IPS DF 19.7 (cell line): Measurements from ENCODE around the gene ATP5F1D.

Experiments
- DNase-seq: peaks from one replicate; pipeline ENCODE4 v3.0.0-alpha.2; 2013; ENCODE audit warnings: low read depth, low spot score

ATP5F1D gene

DNA sequence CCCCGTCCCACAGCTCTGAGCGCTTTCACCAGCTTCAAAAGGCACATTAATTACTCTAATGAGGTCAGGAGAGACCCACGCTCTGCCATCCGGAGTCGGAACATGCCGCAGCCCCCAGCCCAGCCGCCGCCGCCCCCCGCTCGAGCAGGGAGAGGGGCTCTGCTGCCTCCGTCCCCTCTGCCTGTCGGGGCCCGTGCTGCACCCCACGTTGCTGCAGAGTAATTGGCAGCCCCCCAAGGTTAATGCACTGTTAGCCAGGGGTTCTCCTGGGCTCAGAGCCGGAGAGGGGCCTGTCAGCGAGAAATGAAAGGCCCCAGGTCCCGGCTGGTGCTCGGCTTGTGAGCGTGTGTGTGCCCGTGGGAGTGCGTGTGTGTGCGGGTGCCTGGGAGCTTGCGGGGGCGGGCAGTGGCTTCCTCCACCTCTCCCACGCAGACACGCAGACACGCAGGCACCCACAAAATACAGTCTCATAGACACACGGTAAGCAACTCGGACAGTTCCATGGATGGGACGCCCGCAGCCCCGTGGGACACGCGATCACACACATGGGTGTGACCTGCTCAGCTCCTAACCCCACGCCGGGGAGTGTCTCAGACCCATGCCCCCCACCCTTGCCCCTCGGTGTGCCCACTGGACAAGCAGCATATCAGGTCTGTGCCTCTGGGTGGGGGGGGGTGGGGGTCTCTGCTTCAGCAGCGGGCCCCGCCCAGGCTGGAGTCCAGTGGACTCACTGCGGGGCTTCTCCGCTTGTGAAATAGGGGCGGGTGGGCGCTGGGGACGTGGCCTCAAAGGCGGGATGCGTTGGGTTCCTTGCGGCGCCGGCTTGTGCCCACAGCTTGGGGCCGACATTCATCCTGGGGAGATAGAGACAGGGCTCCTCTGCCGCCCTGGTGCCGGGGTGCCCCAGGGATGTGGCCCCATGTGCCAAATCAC is 39.4 kb downstream of the ATP5F1D start:
- no peak for DNase-seq

DNA sequence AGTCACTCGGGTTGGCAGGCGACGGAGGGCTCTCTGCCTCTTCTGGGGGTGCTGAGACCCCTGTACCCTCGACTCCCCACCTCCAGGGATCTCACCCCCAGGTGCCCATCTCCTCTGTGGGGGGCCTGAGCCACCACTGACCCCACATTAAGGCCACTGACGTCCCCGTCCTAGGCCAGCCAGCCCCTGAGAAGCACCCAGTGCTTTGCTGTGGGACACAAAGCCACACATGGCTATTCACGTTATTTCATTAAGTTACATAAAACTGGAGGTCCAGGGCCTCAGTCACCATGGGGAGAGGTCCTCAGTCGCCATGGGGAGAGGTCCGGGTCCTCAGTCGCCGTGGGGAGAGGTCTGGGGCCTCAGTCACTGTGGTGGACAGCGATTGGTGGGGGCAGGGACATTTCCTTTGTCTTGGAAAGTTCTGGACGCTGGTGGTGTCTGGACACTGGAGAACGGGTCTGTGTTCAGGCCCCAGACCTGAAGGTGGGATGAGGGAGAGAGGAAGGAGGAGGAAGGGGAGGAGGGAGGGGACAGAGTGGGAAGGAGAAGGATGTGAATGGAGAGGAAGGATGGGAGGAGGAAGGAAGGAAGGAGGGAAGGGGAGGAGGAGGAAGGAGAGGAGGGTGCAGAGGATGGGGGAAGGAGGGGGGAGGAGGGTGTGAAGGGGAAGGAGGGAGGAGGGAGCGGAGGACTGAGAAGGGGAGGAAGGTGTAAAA is 40.2 kb downstream of the ATP5F1D start:
- DNase-seq, result no peak

- DNase-seq, result no peak
Measured at GRCh38 chr19:1282588-1283206, 41.1 kb downstream of the ATP5F1D start.

DNA sequence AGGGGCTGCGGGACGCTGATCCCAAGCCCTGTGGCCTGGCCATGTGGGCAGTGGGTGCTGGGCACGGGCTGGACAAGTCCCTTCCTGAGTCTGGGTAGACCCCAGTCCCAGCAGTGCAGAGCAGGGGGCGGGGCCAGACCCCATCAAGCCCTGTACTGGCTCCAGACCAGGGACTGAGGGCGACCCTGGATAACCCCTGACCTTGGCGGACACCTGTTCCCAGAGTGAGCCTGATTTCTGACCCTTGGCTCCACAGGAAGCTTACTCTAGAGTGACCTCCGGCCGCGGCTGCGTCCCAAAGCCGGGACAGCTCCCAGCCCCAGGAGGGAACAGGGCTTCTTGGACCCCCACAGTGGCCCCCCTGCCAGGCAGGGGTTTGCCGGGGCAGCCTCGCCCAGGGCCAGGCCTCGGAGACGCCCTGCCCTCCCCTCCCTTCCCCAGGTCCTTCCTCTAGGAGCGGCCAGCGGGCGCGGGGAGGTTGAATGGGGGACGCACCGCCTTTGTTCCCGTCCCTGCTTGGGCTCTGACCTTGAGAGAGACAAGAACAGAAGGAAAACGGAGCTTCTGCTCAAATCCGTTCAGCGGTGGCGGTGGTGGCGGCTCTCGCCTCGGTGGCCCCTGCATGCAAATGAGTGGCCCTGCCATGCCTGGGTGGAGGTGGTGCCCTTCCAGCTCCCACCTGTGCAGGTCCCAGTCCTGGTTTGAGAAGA is 41.8 kb downstream of the ATP5F1D start:
- DNase-seq, result no peak

DNA sequence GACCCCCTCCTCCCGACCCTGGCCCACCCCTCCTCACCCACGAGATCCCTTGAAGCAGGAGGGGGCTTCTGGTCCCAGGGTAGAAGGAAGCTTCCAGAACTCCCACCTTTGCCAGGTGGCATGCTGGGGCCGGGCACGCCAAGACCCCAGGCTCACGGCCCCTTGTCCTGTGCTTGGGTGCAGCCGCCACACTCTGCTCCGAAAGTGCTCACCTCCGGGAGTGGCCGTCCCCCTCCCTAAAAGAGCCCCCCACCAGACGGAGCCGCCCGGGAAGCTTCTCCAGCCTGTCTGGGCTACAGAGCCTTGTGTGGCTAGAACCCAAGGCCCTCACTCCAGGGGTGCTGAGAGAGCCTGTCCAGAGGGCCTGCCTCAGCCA is 42.4 kb downstream of the ATP5F1D start:
- DNase-seq, result no peak

DNA sequence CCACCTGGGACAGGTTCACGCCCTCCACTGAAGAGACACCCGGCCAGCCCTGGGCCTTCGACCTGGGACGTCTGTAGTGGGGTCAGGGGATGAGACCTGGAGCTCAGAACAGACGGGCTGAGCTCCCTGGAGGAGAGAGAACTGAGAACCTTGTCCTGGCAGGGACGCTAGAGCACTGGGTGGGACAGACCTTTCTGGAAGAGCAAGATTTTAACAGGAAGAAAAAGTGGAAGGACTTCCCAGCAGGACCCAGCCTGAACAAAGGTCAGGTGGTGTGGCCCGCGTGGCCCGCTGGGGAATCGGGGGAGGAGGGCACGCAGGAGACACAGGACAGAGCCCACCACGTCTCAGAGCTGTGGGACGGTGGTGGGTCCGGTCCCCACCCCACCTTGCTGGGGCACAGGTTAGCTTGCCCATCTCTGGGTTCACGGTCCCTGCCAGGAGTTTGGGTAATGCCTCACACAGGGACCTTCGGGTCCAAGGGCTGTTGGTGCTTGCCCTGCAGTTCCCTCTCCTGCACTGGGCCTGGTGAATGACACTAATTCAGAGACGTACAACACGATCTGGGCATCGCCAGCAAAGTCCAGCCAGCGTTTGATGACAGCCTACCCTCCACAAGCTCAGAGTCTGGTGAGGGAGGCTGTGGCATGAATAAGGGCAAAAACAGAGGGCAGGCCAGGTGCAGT is 42.9 kb downstream of the ATP5F1D start:
- DNase-seq, result no peak

DNA sequence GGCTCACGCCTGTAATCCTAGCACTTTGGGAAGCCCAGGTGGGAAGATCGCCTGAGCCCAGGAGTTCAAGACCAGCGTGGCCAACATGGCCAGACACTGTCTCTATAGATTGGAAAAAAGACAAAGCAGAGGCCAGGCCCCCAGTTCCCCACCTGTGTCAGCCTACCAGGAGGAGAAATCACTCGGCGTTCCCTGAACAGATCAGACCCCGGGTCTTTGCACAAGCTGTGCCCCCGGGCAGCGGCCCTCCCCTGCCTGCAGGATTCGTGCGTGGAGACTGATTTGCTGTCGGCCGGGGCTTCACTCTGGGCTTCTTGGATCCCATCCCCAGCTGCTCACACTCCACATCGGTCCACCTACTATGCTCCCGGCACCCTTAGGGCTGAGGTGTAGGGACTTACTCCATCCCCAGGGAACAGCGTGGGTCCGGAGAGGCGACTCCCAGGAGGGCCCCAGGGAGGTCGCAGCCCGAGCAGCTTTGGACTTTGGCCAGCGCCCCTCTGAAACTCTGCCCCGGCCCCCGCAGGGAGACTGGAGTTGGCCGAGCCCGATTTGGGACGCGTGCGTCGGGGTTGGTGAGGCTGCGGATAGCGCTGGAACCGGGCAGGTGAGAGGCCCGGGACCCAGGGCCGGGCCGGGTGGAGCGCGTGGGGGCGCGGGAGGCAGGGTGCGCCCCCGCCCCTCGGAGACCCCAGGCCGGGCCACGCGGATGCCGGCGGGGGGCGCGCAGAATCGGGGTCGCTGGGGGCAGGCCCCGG is 43.6 kb downstream of the ATP5F1D start:
- no peak for DNase-seq

- DNase-seq, result no peak
Measured at GRCh38 chr19:1285737-1286360, 44.3 kb downstream of the ATP5F1D start, which contains the start of gene EFNA2. EFNA2 (plus strand) TSS chr19:1285873; CDS start chr19:1286169, 296 bp downstream.

- DNase-seq, result no peak
Measured at GRCh38 chr19:1286487-1287353, 45.2 kb downstream of the ATP5F1D start.

GRCh38 chr19:1287354-1288225 is 46.0 kb downstream of the ATP5F1D start:
- DNase-seq, result no peak

DNA sequence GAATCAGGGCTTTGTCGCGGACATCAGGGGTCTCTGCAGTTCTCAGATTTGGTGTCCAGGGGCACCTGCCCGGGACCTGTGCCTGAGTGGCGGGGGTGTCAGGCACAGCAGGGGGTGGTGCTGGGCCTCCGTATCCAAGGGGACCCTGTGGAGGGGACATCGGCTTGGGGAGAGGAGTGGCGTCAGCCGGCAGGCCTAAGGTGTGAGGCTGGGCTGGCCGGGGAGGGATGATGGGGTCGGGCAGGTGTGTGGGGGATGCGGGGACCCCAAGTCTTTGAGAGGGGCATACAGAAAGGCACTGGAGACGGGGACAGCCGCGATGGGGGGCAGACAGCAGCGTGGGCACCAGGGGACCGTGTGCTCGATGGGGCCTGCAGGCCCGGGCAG is 46.7 kb downstream of the ATP5F1D start:
- DNase-seq, result no peak

GRCh38 chr19:1288833-1289685 is 47.5 kb downstream of the ATP5F1D start:
- no peak for DNase-seq

- DNase-seq, result no peak
Measured at GRCh38 chr19:1289686-1290025, 48.1 kb downstream of the ATP5F1D start.

DNA sequence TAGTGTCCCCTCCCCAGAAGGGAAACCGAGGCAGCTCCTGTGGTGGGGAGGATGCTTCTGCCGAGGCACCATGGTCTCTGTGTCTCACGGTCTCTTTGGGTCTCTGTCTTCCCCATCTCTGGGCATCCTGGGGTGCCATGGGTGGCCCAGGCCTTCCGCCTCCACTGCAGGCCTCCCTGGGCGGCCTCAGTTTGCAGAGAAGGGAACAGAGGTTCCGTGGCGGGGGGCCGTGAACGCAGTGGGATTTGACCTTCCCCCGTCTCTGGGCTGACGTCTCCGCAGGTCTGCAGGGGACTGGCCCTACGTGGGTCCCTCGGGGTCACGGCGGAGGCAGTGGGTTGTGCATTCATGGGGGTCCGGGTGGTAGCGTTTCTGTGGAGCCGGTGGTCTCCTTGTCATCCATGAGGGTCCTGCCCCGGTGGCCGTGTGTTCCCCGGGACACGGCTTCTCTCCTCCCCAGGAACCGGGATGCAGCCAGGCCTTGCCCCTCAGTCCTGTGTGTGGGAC is 48.7 kb downstream of the ATP5F1D start:
- no peak for DNase-seq

GRCh38 chr19:1290703-1291651 is 49.4 kb downstream of the ATP5F1D start:
- DNase-seq, result no peak
